WI38 (cell line): ENCODE data around the gene SEMA6B.

ENCODE experiments used
- H3K4me3 ChIP-seq: 2 replicates; pipeline ENCODE4 v1.5.1; 2011; ENCODE audit warnings: low read depth, mild to moderate bottlenecking, control low read depth, low read length
- TF ChIP-seq, protein P1 (sequence below): IDR thresholded peaks from 2 replicates; pipeline ENCODE4 v1.5.1; 2012; ENCODE audit warnings: low read depth, mild to moderate bottlenecking, control low read depth, low read length

Gene SEMA6B

DNA sequence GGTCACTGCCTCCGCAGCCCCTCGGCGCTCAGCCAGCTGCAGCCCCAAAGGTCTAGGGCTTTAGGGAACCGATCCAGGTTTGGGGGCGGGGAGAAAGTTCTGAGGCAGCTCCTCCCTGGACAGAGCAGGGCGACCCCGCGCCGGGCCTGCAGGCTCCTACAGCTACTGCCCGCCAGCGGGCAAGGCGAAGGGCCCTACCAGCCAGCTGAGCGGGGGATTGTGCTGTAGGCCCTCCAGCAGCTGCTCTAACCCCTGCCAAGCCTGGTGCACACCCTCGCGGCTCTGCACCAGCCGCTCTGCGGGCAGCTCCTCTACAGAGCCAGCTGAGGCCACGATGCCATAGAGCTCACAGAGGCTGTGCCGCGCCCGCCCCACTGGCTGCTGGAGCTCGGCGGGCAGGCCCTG lies 55.2 kb downstream of the SEMA6B start:
- TF ChIP-seq, protein P1, sequence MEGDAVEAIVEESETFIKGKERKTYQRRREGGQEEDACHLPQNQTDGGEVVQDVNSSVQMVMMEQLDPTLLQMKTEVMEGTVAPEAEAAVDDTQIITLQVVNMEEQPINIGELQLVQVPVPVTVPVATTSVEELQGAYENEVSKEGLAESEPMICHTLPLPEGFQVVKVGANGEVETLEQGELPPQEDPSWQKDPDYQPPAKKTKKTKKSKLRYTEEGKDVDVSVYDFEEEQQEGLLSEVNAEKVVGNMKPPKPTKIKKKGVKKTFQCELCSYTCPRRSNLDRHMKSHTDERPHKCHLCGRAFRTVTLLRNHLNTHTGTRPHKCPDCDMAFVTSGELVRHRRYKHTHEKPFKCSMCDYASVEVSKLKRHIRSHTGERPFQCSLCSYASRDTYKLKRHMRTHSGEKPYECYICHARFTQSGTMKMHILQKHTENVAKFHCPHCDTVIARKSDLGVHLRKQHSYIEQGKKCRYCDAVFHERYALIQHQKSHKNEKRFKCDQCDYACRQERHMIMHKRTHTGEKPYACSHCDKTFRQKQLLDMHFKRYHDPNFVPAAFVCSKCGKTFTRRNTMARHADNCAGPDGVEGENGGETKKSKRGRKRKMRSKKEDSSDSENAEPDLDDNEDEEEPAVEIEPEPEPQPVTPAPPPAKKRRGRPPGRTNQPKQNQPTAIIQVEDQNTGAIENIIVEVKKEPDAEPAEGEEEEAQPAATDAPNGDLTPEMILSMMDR = no peak
- no peak overlapping the region for H3K4me3 ChIP-seq

DNA sequence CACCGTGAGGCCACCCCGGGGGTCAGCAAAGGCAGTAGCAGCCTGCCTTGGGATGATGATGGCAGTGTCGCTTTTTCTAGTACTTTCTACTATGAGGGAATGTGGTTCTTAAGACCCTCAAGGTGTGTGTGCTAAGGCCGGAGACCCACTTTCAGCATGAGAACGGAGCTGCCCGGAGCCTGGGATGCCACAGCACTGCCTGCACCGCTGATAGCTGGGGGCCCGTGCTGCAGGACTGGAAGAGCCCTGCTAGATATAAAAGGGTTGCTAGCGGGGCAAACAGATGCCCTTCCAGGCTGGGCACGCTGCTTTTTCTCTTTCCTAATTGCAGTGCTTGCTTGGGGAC lies 55.7 kb downstream of the SEMA6B start:
- TF ChIP-seq, protein P1 = no peak
- no peak overlapping the region for H3K4me3 ChIP-seq

DNA sequence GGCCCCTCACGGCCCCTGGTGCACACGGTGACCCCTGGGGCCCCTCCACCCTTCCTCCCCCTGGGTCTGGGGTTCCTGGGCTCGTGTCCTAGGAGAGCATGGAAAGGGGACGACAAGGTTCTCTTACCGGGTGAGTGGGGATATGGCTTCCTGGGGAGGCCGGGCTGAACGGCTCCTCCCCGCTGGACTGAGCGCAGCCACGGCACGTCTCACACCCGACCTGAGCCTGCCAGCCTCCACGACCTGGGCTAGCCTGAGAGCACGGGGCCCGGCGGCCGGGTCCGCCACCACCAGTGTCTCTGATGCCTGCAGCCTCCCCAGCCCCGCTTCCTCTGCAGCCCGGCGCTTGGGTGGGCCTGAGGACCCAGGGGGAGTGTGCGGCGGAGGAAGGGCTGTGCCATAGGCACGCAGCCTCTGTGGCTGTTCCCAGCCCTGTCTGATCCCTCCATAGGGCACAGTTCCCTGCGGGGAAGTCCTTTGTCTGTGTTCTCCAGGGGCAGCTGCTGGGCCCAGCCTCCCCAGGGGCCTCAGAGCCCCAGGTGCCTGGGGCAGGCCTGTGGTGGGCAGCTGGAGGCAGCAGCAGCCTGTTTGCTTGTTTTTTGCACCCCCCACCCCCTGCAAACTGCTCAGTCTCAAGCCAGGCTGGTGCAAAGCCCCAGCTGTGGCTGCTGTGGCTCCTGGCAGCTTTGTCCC lies 56.2 kb downstream of the SEMA6B start:
- H3K4me3 ChIP-seq = no peak overlapping the region
- TF ChIP-seq, protein P1 = no peak

DNA sequence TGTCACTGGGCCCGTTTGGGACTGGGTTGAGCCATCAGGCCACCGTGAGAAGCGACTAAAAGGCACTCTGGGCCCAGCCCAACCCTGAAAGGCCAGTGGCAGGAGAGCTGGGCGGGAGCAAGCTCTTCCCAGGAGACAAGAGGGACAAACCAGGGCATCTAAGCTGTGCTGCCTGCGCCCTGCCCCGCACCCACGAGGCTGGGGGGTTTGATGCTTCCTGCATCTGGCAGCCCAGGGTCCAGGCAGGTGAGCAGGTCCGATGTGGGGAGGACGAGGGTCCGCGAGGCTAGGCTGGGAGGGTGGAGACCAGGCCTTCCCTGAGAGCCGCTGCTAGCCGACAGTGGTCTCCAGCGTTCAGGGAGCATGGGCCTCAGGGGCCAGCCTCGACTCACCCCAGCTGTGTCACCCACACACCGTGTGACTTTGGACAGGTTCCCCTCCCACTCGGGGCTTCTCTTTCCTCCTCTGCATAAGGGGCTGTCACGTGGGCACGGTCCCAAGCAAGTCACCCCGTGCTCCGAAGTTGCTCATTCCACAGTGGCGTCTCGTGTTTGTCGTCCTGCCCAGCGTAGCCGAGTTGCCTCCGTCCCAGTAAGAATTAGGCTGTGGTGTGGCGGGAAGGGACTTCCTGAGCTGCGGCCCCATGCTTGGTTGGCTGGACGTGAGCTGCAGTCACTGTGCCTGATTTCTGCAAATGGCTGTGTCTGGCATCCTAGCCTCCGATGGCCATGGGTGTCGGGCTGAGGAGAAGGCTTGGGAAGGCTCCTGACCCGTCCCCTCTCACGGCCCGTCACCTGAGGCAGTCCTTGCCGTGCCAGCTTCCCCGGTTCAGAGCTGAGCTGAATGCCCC lies 57.0 kb downstream of the SEMA6B start:
- no peak overlapping the region for H3K4me3 ChIP-seq
- TF ChIP-seq, protein P1 = no peak

DNA sequence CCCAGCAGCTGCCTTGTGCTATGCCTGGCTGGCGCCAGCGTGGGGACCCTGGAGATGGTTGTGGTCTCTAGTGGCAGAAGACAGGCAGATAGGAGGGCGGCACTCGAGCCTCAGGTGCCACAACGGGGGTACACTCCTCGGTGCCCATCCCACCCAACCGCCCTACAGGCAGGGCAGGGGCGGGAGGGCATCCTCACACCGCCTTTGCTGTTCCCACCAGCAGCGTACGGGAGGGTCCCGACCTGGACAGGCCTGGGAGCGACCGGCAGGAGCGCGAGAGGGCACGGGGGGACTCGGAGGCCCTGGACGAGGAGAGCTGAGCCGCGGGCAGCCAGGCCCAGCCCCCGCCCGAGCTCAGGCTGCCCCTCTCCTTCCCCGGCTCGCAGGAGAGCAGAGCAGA lies 57.8 kb downstream of the SEMA6B start:
- TF ChIP-seq, protein P1 = no peak

DNA sequence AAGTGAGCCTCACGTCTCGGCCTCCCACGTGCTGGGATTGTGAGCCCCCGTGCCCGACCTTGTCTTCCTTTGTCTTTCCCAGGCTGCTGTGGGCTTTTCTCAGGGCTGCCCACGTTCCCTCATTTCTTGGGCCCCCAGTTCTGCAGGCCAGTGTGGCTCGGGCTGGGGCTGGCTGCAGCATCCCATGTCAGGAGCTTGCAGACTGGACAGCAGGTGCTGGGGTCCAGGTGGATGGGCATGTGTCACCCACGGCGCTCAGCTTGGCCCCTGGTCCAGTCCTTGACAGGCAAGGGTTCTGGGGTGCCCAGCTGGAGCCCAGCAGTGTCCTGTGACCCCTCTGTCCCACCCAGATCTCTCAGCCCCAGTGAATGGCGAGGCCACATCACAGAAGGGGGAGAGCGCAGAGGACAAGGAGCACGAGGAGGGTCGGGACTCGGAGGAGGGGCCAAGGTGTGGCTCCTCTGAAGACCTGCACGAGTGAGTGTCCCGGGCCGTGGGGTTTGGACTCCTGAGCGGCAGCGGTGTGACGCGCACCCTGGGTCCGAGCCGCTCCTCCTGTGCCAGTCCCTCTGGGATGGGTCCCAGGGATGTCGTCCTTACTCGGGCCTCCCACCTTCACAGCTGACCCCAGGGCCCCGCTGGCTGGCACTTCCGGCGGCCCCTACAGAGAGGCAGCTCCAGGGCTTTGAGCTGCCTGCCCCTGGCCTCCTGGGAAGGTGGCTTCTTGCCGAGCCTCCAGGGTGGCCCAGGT lies 58.5 kb downstream of the SEMA6B start:
- TF ChIP-seq, protein P1 = no peak
- no peak overlapping the region for H3K4me3 ChIP-seq

More for the DNA sequence above, 57.8 kb downstream of the SEMA6B start:
- H3K4me3 ChIP-seq = no peak overlapping the region

DNA sequence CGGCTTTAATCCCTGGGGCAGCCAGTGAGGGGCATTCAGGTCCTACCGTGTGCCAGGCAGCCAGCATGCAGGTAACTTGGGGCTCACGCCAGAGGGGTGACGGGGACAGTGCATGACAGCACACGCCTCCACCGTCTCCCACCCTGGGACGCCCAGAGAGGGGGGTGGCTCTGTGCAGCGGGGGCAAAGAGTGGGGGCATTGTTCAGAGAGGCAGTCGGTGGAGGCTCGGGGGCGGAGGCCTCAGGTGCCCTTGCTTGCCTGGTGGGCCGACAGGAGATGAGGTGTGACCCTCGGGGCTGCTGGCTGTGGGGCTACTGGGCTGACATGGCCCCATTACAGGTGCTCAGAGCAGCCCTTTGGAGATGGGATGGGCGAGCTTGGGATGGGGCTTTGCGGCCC lies 59.6 kb downstream of the SEMA6B start:
- TF ChIP-seq, protein P1 = no peak
- no peak overlapping the region for H3K4me3 ChIP-seq
